Cerebellar nuclear complex (tissue), 1 donor: ENCODE measurements around the gene TUBA3D.
"Not testable (repeated sequence)": the region's sequence is repeated elsewhere in the genome, so short reads cannot be mapped to it uniquely, and the experiment has no call there.

Experiments
- DNase-seq, 2 experiments: peaks; one replicate each; lab custom pipeline; 2025; lab: John Stamatoyannopoulos, UW

TUBA3D gene

DNA sequence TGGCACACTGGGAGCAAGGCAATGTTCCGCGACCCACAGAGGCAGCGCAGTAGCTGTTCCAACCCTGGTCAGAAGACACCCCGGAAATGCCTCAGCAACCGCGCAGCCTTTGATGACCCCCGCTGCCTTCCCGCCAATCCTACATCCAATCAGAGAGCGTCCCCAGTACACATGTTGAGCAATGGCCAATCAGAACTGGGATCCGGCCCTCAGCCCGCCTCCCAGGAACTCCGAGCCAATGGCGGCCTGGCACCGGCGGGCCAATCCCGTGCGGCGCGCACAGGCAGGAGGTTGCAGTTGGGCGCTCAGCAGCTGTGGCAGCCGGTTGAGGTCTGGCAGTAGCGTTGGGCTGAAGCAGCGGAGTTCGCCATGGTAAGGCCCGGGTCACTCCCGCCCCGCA lies at the start of gene TUBA3D:
Gene TUBA3D, plus strand, starts transcription at position 289 of the 400 bp plus-strand sequence. Its CDS starts 81 bp downstream, at position 370.
- no peak for DNase-seq

DNA sequence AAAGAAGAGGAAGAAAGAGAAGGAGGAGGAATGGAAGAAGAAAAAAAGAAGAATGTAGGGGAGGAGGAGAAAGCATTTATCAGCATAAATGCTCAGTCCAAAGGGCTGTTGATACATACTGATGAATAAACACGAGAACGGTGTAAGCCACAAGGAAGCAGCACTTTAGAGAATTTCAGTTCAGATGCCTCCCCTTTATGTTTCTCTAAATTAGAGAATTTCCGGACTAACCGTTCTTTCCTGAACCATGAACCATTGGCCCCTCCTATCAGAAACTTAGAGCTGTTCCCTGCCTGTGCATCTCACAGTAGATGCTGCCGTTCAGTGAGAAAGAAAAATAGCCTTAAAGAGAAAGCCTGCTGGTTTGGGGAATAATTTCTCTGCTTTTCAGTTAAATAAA lies 49.2 kb upstream of the TUBA3D start:
- DNase-seq = no peak

DNA sequence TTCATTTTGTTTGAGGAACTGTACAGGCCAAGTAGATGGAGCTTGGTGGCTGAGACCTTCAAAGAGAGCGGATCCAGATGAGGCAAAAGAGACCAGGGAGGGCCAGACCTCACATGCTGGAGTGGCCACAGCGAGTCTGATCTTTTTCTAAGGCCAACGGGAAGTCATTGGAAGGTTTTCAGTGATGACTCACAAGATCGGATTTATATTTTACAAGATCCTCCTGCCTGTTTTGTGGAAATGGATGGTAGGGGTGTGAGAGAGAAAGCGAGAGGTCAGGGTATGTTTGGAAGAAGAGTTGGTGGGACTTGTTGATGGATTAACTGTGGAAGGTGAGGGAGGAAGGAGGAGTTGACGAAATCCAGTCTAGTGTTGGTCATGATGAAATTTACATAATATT lies 44.6 kb upstream of the TUBA3D start:
- no peak for DNase-seq

DNA sequence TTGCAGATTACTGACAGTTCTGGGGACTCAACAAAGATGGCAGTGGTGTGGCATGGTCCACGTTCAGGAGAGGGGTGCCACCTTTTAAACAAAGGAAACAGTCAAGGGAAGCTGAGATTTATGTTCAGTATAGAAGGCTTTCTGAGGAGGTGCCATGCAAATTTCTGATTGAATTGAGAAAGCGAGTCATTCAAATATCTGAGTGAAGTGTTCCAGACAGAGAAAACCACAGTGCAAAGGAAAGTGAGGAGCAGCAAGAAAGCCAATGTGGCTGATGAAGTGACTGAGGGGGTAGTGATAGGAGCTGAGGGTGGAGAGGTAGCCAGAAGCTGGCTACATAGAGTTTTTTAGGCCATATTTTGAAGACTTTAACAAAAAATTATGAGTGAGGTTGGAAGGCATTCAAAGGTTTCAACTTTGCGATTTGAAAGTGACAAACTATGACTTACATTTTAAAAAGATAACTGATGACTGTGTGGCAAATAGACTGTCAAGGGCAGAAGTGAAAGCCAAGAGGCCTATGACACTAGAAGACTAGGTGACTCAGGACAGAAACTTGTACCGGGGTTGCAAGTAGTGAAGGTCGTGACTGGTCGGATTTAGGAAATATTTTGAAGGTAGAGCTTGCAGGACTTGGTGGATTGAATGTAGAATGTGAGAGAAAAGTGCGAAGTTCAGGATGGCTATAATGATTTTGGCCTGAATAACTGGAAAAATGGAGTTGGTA lies 35.0 kb upstream of the TUBA3D start:
- not testable (repeated sequence) for DNase-seq

DNA sequence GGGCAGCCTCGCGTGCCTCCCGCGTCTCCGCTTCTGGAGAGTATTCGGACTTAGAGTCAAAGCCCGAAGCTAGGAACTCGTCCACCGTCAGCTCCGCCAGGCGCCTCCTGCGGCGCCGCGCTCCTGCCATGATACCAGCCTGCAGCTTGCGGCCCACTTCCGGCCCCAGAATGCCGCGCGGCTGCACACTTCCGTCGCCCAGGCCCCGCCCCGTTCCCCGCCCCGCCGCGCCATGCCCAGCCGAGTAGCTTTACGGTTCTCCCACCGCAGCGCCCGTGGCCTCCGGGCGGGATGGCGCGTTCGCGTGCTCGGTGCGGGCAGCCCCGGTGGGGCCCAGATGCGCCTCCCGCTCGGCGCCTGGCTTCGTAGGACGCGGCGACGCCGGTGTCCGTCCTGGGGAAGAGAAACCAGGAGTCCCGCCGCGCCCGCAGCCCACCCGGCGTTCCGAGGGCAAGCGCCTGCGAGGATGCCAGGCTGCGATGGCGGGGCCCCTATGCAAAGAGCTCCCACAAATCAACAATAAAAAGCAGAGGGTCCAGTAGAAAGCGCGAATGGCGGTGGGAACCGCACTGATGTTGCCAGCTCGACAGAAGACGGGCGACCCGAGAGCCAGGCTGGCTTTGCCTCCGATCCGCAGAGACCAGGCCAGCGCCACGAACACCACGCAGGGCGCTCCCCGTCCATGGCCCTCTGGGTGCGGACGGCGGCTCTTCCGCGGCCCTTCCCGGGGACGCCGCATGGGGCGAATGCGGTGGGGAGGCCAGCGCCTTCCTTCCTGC lies 31.0 kb upstream of the TUBA3D start:
- DNase-seq = not testable (repeated sequence)

DNA sequence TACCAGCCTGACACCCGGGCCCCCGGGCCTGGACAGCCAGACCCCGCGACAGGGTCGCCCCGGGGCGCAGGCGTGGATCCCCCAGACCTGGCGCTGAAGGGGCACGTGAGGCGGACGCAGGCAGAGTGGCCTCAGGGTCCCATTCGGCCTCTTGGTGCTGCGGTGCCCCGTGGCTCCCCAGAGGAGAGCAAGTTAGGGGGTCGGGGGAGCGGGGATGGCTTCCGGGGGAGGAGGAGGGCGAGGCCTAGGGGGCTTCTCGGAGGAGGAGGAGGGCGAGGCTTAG lies 30.5 kb upstream of the TUBA3D start:
- not testable (repeated sequence) for DNase-seq

DNA sequence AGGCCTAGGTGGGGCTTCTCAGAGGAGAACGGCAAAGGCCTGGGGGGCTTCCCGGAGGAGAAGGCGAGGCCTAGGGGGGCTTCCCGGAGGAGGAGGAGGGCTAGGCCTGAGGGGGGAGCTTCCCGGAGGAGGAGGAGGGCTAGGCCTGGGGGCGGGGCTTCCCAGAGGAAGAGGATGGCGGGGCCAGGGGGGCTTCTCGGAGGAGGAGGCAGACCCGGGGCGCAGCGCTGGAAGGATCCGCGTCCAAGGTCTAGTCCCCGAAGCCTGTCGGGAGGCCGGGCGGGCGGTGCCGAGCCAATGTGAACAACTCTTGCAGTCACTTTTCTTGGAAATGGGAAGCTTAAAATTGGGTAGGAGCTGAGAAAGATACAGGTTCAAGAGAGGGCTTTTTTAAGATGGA lies 30.0 kb upstream of the TUBA3D start:
- DNase-seq = no peak

DNA sequence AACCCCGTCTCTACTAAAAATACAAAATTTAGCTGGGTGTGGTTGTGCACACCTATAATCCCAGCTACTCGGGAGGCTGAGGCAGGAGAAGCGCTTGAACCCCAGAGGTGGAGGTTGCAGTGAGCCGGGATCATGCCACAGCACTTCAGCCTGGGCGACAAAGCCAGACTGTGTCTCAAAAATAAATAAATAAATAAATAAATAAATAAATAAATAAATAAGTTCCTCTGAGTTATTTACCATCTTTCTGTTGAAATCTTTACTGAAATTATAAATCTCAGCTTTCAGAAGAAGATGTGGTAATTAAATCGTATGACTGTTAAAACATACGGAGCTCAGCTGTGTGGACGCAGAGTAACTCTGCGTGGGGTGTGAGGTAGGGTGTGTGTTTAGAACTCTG lies 27.9 kb upstream of the TUBA3D start:
- not testable (repeated sequence) for DNase-seq

DNA sequence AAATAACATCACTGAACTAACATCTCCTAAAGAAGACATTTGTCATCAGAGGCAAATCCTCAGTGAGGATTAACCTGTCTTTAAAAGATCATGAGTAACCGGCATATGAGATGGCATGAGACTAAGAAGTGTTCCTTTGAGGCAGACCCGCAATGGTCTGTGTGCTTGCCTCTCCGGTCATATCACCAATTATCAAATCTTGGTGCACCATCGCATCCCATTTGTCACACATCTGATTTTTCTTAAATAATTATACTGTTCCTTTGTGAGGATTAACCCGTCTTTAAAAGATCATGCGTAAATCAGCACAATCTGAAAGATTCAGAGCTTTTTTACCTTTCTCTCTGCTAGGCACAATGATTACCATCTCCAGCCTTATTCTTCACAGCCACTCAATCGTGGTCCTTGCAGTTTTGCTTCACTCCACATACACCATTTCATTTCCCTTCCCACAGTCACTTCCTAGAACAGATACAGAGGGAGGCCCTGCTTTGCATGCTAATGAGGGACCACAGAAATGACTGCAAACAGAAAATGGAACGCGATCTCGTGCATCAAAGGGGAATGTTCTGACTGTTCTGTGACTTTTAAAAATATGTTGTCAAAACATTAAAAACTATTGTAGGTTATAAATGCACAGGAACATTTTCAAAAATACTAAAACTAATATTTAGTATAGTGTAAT lies 24.5 kb upstream of the TUBA3D start:
- not testable (repeated sequence) for DNase-seq

DNA sequence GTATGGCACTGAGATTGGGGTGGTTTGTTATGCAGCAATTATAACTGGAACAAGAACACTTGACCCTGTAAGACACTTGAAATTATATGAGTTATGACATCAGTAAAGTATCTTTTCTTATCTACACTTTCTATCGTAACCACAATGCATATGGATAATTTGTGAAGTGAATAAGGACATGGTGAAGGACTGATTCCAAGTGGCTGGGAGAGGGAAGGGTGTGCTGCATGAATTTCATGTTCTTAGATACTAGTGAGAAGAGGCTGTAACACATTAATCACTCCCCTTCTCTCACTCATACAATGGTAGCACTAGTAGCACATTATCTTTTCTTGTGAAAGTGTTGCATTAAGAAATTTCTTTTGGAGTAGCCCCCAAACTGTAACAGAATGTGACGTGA lies 21.0 kb upstream of the TUBA3D start:
- not testable (repeated sequence) for DNase-seq

DNA sequence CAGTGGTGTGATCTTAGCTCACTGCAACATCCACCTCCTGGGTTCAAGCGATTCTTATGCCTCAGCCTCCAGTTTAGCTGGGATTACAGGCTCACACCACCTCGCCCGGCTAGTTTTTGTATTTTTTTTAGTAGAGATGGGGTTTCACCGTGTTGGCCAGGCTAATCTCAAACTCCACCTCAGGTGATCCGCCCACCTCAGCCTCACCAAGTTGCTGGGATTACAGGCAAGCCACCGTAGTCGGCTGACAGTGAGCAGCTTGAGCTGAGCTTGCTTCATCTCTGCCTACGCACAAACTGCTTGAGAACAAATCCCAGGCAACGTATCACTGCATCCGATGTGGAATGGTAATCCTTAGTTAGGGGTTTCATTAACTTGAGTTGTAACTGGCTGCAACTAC lies 8.2 kb upstream of the TUBA3D start:
- not testable (repeated sequence) for DNase-seq

DNA sequence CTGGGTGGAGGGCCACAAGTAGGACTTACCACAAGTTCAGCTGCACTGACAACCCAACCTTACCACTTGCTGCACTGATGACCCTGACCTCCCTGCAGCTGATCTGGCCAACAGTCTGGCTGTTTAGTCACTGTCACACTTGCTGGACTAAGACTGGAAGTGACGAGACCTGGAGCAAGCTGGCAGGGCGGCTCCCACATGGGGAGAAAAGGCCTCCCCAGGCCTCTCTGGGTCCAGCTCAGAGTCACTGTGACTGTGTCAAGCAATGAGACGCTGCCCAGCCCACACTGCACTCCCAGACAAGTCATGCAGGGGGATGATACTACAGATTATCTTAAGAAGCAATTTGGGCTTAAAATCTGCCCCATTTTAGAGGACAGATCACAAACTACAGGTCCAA lies 5.0 kb upstream of the TUBA3D start:
- DNase-seq = not testable (repeated sequence)

DNA sequence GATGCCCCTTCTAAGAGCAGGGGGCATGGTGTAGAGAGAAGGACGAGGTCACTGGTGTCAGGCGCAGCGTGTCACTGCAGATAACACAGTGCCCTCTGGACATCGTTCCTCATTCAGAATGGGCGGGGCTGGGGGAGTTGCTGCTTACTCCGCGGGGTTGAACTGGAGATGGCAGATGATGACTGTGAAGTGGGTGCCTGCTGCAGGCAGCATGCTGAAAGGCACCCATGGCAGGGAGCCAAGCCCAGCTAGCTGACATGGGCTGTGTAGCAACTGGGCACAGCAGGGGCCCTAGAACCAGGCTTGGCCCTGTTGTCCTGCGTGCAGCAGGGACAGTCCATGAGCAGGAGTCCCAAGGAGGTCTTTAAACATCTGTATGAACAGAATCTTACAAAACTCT lies 4.3 kb upstream of the TUBA3D start:
- not testable (repeated sequence) for DNase-seq

DNA sequence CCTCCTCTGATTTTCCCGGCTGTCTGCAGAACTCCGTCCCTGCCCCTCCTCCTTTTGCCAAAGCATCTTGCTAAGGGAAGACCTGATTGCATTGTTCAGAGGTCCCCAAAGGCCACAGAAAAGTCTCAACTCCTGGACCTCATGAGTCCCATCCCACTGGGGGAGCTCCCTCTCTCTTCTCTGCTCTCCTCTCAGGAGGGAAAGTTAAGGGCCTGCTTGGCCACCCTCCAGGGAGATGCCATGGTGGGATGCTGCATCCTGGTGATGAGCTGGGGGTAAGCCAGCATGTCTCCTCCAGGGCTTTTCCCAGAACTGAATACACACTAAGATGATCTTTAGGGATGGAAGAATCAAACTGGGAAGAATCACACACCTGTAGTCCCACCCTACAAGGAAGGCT lies 2.7 kb upstream of the TUBA3D start:
- DNase-seq = not testable (repeated sequence)

DNA sequence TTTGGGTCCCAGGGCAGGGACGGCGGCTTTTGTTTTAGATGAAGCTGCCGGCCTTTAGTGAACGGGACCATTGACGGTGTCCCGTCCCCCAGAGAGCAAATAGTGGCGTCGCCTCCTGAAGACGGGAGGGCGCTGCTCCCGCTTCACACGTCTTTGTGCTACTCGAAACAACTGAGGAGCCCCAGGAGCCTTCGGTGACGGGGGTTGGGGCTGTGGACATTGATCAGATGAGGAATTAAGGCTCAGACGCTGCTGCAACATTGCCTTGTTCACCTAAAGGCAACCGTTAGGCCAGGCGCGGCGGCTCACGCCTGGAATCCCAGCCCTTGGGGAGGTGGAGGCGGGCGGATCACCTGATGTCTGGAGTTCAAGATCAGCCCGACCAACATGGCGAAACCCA lies 444 bp downstream of the TUBA3D start:
- not testable (repeated sequence) for DNase-seq

DNA sequence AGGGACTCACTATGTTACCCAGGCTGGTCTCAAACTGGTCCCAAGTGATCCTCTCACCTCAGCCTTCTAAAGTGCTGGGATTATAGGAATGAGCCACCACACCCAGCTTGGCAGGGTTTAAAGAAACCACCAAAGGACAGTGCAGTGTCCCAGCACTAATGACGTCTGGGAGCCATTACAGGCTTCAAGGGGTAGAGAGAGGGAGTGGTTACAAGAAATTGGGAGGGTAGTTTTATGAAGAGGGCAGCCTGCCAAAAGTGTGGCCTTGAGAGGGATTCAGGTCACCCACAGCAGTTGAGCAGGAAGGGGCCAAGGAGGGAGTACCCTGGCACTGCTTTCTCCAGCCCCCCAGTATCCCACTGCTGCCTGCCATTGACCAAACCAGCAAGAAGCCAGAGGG lies 1.3 kb downstream of the TUBA3D start:
- DNase-seq = not testable (repeated sequence)

DNA sequence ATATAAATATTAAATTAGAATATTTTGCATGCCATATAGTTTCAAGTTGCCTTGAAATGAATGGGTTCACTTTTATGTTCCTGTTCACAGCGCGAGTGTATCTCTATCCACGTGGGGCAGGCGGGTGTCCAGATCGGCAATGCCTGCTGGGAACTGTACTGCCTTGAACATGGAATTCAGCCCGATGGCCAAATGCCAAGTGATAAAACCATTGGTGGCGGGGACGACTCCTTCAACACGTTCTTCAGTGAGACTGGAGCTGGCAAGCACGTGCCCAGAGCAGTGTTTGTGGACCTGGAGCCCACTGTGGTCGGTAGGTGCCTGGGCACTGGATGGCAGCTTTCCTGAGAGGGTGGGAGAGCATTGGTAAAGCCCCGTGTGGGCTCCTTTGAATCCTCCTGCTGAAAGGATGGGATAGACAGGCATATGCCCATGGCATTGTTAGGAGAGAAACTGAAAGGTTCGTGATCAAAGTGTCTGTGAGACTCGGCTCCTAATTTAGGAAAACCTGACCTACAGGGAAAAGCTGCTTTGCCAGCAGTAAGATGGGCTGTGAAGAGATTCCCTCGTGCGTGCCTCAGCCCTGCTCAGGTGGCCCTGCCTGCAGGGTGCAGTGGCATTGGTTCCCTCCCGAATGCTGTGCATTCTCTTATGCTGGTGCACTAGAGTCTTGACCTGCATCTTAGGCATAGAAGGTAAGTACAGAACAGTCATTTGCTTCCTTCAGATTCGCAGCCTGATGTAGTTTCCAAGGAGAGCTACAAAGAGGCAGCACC lies 2.3 kb downstream of the TUBA3D start:
- DNase-seq = not testable (repeated sequence)

DNA sequence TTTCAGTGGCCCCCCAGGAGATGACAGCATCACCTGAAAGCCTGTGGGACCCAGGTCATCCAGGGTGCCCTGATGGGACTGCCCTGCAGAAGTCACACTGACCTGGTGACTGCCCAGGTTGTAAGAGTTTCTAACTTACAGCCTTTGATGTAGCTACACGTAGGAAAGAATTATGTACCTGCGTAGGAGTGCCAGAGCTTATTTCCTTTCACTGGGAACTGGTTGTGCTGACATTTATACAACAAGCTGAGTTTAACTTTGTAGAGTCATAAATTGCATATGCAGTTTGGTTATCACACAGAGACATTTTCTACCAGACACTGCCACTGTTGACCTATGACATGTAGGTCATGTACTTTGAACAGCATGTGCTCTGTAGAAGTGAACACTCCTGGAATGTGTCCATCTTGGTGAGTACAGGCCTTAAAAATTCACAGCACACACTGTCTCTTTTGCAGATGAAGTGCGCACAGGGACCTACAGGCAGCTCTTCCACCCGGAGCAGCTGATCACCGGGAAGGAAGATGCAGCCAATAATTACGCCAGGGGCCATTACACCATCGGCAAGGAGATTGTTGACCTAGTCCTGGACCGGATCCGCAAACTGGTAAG lies 3.0 kb downstream of the TUBA3D start:
- not testable (repeated sequence) for DNase-seq

DNA sequence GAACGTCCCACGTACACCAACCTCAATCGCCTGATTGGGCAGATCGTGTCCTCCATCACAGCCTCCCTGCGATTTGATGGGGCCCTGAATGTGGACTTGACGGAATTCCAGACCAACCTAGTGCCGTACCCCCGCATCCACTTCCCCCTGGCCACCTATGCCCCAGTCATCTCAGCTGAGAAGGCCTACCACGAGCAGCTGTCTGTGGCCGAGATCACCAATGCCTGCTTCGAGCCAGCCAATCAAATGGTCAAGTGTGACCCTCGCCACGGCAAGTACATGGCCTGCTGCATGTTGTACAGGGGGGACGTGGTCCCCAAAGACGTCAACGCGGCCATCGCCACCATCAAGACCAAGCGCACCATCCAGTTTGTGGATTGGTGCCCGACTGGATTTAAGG lies 4.4 kb downstream of the TUBA3D start:
- not testable (repeated sequence) for DNase-seq

DNA sequence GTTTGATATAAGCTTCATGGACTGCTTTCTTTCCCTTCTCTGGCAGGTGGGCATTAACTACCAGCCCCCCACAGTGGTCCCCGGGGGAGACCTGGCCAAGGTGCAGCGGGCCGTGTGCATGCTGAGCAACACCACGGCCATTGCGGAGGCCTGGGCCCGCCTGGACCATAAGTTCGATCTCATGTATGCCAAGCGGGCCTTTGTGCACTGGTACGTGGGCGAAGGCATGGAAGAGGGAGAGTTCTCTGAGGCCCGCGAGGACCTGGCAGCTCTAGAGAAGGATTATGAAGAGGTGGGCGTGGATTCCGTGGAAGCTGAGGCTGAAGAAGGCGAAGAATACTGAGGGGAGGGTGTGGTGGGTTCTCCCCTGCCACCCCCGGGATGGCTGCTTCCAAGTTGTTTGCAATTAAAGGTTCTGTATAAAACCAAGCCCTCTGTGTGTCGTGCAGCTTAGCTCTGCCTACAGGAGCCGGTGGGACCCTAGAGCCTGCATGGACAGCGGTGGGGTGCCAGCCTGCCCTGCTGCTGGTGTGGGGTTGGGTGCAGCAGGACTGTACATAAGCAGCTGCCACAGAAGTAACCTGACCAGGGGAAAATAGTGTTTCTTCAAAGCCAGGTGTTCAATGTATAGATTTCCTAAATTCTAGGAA lies 6.7 kb downstream of the TUBA3D start:
- not testable (repeated sequence) for DNase-seq
